ENCODE results near the gene ADAMTS3. TPM values are rescaled to one million over a fixed set of nuclear protein-coding genes. Genes with fewer than 3 reads are reported as not detected.

ADAMTS3 gene
- total and polyA plus RNA-seq, 2 donors (not counting 3 experiments of a cell fraction or from before 2014, with no cell fraction given) = 0.37 to 1.3 TPM

DNA sequence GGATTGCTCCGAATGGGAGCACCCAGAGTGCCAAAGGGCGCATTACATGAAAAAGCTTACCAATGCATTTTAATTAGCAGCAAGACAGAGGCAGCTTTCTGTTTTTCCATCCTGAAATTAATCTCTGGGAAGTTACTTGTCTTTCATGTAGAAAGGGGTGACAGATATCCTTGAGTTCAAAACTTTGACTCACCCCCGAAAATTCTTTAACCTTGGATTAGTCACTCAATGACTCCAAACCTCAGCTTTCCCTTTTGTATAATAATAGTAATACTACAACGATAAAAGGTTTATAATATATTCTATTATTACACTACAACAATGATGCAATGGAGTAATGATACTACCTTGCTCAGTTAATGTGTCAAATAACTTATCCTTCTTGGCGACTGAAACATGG lies 126.3 kb downstream of the ADAMTS3 start:
- Histone ChIP-seq H2AFZ (ENCODE audit: low read depth, low read length) (no peak overlapping the region), H4K20me1 (replicated peaks; ENCODE audit: control insufficient read depth, extremely low read depth, insufficient read depth, low read length) (no peaks in the 10 kb centered on the region), H3K36me3 (ENCODE audit: control insufficient read depth in 2 of 2, extremely low read depth in 1 of 2, insufficient read depth in 2 of 2, low read length in 2 of 2) (no peaks in the 10 kb centered on the region), H3K27ac (ENCODE audit: insufficient read depth, low read depth, low read length) (no peak overlapping the region), H3K27me3 (ENCODE audit: control insufficient read depth in 2 of 2, insufficient read depth in 2 of 2, low read length in 2 of 2) (no peaks in the 10 kb centered on the region), H3K79me2 (ENCODE audit: control insufficient read depth, insufficient read depth, low read length) (no peaks in the 10 kb centered on the region), H3K4me1 (ENCODE audit: control insufficient read depth, extremely low read depth, insufficient read depth, low read length) (no peaks in the 10 kb centered on the region), H3K4me3 (replicated peaks in 1 of 3; ENCODE audit: insufficient read depth in 1 of 3, low read depth in 1 of 3, low read length in 3 of 3) (no peak overlapping the region), H3K9ac (replicated peaks; ENCODE audit: extremely low read depth, insufficient read depth, low read length) (no peak overlapping the region), H3K9me1 (replicated peaks; ENCODE audit: control insufficient read depth, extremely low read depth, insufficient read depth, low read length) (no peaks in the 10 kb centered on the region), H3K4me2 (ENCODE audit: insufficient read depth, low read length) (no peak overlapping the region), H3K9me3 (replicated peaks; ENCODE audit: control insufficient read depth, insufficient read depth, low read length) (no peaks in the 10 kb centered on the region)
- dilution Hi-C loops (cut with MboI; ENCODE audit: extremely low pct_ligation_motif_present, low sequenced_read_pairs) = no loop called here
- BruUV-seq (replicated peaks) = no TSS peak
- intact Hi-C loops (cut with micrococcal nuclease) = no loop called here
- FAIRE-seq (no peak), DNase-seq (ENCODE audit: low read depth, low spot score) (no peak)
- ChIA-PET CTCF (interaction anchor here (2.2 kb wide), 1 partner anchor 116 kb away, joined by 7 read pairs; no protein-coding TSS in a partner anchor), POLR2A (no interaction called here)
- no peak for TF ChIP-seq GATA2 (IDR thresholded peaks at IDR 0.05; ENCODE audit: insufficient read depth, insufficient read length, low read depth, low read length)
- TF ChIP-seq, protein P1, sequence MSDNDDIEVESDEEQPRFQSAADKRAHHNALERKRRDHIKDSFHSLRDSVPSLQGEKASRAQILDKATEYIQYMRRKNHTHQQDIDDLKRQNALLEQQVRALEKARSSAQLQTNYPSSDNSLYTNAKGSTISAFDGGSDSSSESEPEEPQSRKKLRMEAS (IDR thresholded peaks at IDR 0.05; ENCODE audit: insufficient read depth, insufficient read length) = no peak
- no peak for TF ChIP-seq POLR2AphosphoS5 (IDR thresholded peaks at IDR 0.05; ENCODE audit: insufficient read depth, low read depth, low read length)
- no peak for TF ChIP-seq POLR2A (IDR thresholded peaks at IDR 0.05; ENCODE audit: low read depth, low read length)
- no peak for TF ChIP-seq MYC (IDR thresholded peaks at IDR 0.05; ENCODE audit: low read depth, low read length)
- TF ChIP-seq EZH2 (IDR thresholded peaks at IDR 0.05; ENCODE audit: borderline replicate concordance, low read depth, low read length, severe bottlenecking) = no peak
- TF ChIP-seq, protein P2, sequence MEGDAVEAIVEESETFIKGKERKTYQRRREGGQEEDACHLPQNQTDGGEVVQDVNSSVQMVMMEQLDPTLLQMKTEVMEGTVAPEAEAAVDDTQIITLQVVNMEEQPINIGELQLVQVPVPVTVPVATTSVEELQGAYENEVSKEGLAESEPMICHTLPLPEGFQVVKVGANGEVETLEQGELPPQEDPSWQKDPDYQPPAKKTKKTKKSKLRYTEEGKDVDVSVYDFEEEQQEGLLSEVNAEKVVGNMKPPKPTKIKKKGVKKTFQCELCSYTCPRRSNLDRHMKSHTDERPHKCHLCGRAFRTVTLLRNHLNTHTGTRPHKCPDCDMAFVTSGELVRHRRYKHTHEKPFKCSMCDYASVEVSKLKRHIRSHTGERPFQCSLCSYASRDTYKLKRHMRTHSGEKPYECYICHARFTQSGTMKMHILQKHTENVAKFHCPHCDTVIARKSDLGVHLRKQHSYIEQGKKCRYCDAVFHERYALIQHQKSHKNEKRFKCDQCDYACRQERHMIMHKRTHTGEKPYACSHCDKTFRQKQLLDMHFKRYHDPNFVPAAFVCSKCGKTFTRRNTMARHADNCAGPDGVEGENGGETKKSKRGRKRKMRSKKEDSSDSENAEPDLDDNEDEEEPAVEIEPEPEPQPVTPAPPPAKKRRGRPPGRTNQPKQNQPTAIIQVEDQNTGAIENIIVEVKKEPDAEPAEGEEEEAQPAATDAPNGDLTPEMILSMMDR (IDR thresholded peaks at IDR 0.05; ENCODE audit: extremely low read depth in 1 of 2, insufficient read depth in 1 of 2, low read depth in 1 of 2, low read length in 2 of 2) = no peak
